PC-3 (cell line): ENCODE measurements around the gene EVA1A. TPM values are rescaled to one million over a fixed set of nuclear protein-coding genes. Genes with fewer than 3 reads are reported as not detected.

Experiments
- ATAC-seq: fragments of 200-7000 bp; cut with Tn5 transposase; 2 replicates; pipeline ENCODE4 v1.9.1; 2020; ENCODE audit warnings: mild to moderate bottlenecking, moderate library complexity
- BruUV-seq: library from RNA; stranded (reverse); fragments of 400-500 nt; replicated peaks from 2 replicates; lab custom pipeline; 2021; lab: Mats Ljungman, UMichigan
- CTCF ChIA-PET: fragments of 300-600 bp; sonication (Branson Sonifier 250); formaldehyde crosslinking; loops from one replicate; lab custom pipeline; 2022; ENCODE audit warnings: antibody characterized with exemption; lab: Charles Lee
- POLR2A ChIA-PET: fragments of 300-600 bp; sonication (Branson Sonifier 250); formaldehyde crosslinking; loops from one replicate; lab custom pipeline; 2022; ENCODE audit warnings: antibody characterized with exemption; ENCODE audit not compliant: unreplicated experiment; lab: Charles Lee
- DNase-seq: peaks from one replicate; pipeline ENCODE4 v3.0.0-alpha.2; 2015
- H2AFZ ChIP-seq: fragments of 300-600 bp; sonication (generic); 2 replicates; pipeline ENCODE4 v1.6.0; 2016; ENCODE audit warnings: antibody characterized with exemption, low read length
- H3F3A ChIP-seq: fragments of 300-600 bp; sonication (generic); one replicate; pipeline ENCODE4 v1.6.0; 2017; ENCODE audit warnings: antibody characterized with exemption, low read length, control low read depth, mild to moderate bottlenecking; ENCODE audit not compliant: unreplicated experiment
- H3K27ac ChIP-seq: fragments of 300-600 bp; sonication (generic); 2 replicates; pipeline ENCODE4 v1.5.1; 2016; ENCODE audit warnings: mild to moderate bottlenecking, low read length
- H3K27me3 ChIP-seq: fragments of 300-600 bp; sonication (generic); 2 replicates; pipeline ENCODE4 v1.6.1; 2016; ENCODE audit warnings: low read length, mixed read lengths
- H3K36me3 ChIP-seq: fragments of 300-600 bp; sonication (generic); 2 replicates; pipeline ENCODE4 v1.6.1; 2016; ENCODE audit warnings: low read depth, mixed run types, low read length, mixed read lengths
- H3K4me1 ChIP-seq: fragments of 300-600 bp; sonication (generic); 2 replicates; pipeline ENCODE4 v1.5.1; 2016; ENCODE audit warnings: low read length; ENCODE audit not compliant: insufficient read depth
- H3K4me2 ChIP-seq: fragments of 300-600 bp; sonication (generic); 2 replicates; pipeline ENCODE4 v1.6.0; 2016; ENCODE audit warnings: low read length
- H3K4me3 ChIP-seq: fragments of 300-600 bp; sonication (generic); 2 replicates; pipeline ENCODE4 v1.5.1; 2016; ENCODE audit warnings: mild to moderate bottlenecking, low read length, mixed read lengths
- H3K79me2 ChIP-seq: fragments of 300-600 bp; sonication (generic); 2 replicates; pipeline ENCODE4 v1.6.1; 2017; ENCODE audit warnings: low read length, mixed read lengths
- H3K9ac ChIP-seq: fragments of 300-600 bp; sonication (generic); 2 replicates; pipeline ENCODE4 v1.6.0; 2016; ENCODE audit warnings: mild to moderate bottlenecking, low read length
- H3K9me2 ChIP-seq: fragments of 300-600 bp; sonication (generic); replicated peaks from 2 replicates; pipeline ENCODE4 v1.6.1; 2016; ENCODE audit warnings: mixed run types, low read length, mixed read lengths
- H3K9me3 ChIP-seq: fragments of 300-600 bp; sonication (generic); 2 replicates; pipeline ENCODE4 v1.6.1; 2016; ENCODE audit warnings: low read length, mixed read lengths
- H4K20me1 ChIP-seq: fragments of 300-600 bp; sonication (generic); 2 replicates; pipeline ENCODE4 v1.6.1; 2016; ENCODE audit warnings: low read length, mixed read lengths
- CTCF ChIP-seq: fragments of 300-600 bp; sonication (generic); conservative IDR thresholded peaks from 2 replicates; pipeline ENCODE4 v1.5.1; 2017; ENCODE audit warnings: antibody characterized with exemption, low read depth, mild to moderate bottlenecking, low read length
- EZH2 ChIP-seq: fragments of 300-600 bp; sonication (generic); IDR thresholded peaks from one replicate; pipeline ENCODE4 v1.6.1; 2017; ENCODE audit warnings: antibody characterized with exemption, mild to moderate bottlenecking, low read length; ENCODE audit not compliant: unreplicated experiment
- EZH2phosphoT487 ChIP-seq: fragments of 300-600 bp; sonication (generic); IDR thresholded peaks from 2 replicates; pipeline ENCODE4 v1.6.1; 2018; ENCODE audit warnings: mild to moderate bottlenecking, antibody characterized with exemption, low read length, borderline replicate concordance
- intact Hi-C: fragments of 100-400 bp; cut with micrococcal nuclease; formaldehyde crosslinking; loops from 2 replicates; pipeline ENCODE4 v1.9.0; 2023
- total RNA-seq: library from RNA; depleted of rRNA; stranded (reverse); fragments of >200 nt; gene quantifications from 2 replicates; pipeline ENCODE4 v1.2.3, GENCODE V29; 2014

The EVA1A gene
- total RNA-seq, 1 experiment from 2014 or later = 48.9 TPM

- no peak overlapping the region for H2AFZ ChIP-seq
- H3K4me2 ChIP-seq = no peak overlapping the region
- no peak for DNase-seq
- ChIA-PET CTCF (no interaction called here), POLR2A (no interaction called here)
- no peak overlapping the region for H3K4me3 ChIP-seq
- H3K27me3 ChIP-seq = no peaks in the 10 kb centered on the region
- intact Hi-C loops = no loop called here
- H3K9me2 ChIP-seq = no peaks in the 10 kb centered on the region
- no peaks in the 10 kb centered on the region for H4K20me1 ChIP-seq
- ATAC-seq = no peak
- no peak overlapping the region for H3K27ac ChIP-seq
- no peak for TF ChIP-seq CTCF
- TF ChIP-seq EZH2 = no peak
- TF ChIP-seq EZH2phosphoT487 = no peak
- peaks cover 10% of the 10 kb centered on the region for H3K9me3 ChIP-seq
- no peaks in the 10 kb centered on the region for H3K79me2 ChIP-seq
- H3K9ac ChIP-seq = no peak overlapping the region
- peaks cover 22% of the 10 kb centered on the region for H3K36me3 ChIP-seq
- BruUV-seq = no TSS peak
- no peaks in the 10 kb centered on the region for H3F3A ChIP-seq
- H3K4me1 ChIP-seq = peaks cover 13% of the 10 kb centered on the region
Measured at GRCh38 chr2:75506101-75506697, 54.5 kb downstream of the EVA1A start.

- TF ChIP-seq EZH2phosphoT487 (no peak), CTCF (no peak), EZH2 (no peak)
- H3K9me3 ChIP-seq = peaks cover 10% of the 10 kb centered on the region
- BruUV-seq = no TSS peak
- H3K4me3 ChIP-seq = no peak overlapping the region
- no peaks in the 10 kb centered on the region for H3K79me2 ChIP-seq
- H4K20me1 ChIP-seq = no peaks in the 10 kb centered on the region
- no peak overlapping the region for H3K9ac ChIP-seq
- no peaks in the 10 kb centered on the region for H3K9me2 ChIP-seq
- DNase-seq (no peak), ATAC-seq (no peak)
- H3K4me2 ChIP-seq = no peak overlapping the region
- H3F3A ChIP-seq = no peaks in the 10 kb centered on the region
- H3K27ac ChIP-seq = no peak overlapping the region
- peaks cover 13% of the 10 kb centered on the region for H3K4me1 ChIP-seq
- intact Hi-C loops = no loop called here
- no peaks in the 10 kb centered on the region for H3K27me3 ChIP-seq
- CTCF ChIA-PET = no interaction called here
- no peak overlapping the region for H2AFZ ChIP-seq
- POLR2A ChIA-PET = no interaction called here
- peaks cover 18% of the 10 kb centered on the region for H3K36me3 ChIP-seq
Measured at GRCh38 chr2:75505012-75505411, 55.7 kb downstream of the EVA1A start.

- TF ChIP-seq EZH2 = no peak
- TF ChIP-seq CTCF = no peak
- TF ChIP-seq EZH2phosphoT487 = no peak
- Histone ChIP-seq H4K20me1 (no peaks in the 10 kb centered on the region), H3K9me3 (no peaks in the 10 kb centered on the region), H3K27me3 (no peaks in the 10 kb centered on the region), H2AFZ (no peak overlapping the region), H3K36me3 (peaks cover 7% of the 10 kb centered on the region; the same call in 1 of the 2 replicates), H3F3A (no peaks in the 10 kb centered on the region), H3K27ac (peak overlapping the region; percentile 54), H3K9ac (no peak overlapping the region), H3K4me1 (peaks cover 13% of the 10 kb centered on the region), H3K9me2 (no peaks in the 10 kb centered on the region), H3K79me2 (no peaks in the 10 kb centered on the region; the same call in 1 of the 2 replicates), H3K4me3 (no peak overlapping the region), H3K4me2 (no peak overlapping the region)
- ATAC-seq = peak; percentile 86
- ChIA-PET POLR2A (no interaction called here), CTCF (no interaction called here)
- BruUV-seq = no TSS peak
- DNase-seq = peak; percentile 72
- intact Hi-C loops = no loop called here
Measured at GRCh38 chr2:75503048-75503607, 57.6 kb downstream of the EVA1A start.
